GM21717 (cell line): ENCODE data around the gene RNF34.
A peak's percentile ranks its signal among the peaks of the same experiment; 100 is the strongest.
"Not testable (repeated sequence)": the region's sequence is repeated elsewhere in the genome, so short reads cannot be mapped to it uniquely, and the experiment has no call there.

Source experiments
- ATAC-seq: cut with Tn5 transposase; IDR thresholded peaks from one replicate; pipeline ENCODE4 v1.9.1; 2021; ENCODE audit warnings: mild to moderate bottlenecking, moderate library complexity; ENCODE audit not compliant: unreplicated experiment

RNF34 gene, protein sequence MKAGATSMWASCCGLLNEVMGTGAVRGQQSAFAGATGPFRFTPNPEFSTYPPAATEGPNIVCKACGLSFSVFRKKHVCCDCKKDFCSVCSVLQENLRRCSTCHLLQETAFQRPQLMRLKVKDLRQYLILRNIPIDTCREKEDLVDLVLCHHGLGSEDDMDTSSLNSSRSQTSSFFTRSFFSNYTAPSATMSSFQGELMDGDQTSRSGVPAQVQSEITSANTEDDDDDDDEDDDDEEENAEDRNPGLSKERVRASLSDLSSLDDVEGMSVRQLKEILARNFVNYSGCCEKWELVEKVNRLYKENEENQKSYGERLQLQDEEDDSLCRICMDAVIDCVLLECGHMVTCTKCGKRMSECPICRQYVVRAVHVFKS

DNA sequence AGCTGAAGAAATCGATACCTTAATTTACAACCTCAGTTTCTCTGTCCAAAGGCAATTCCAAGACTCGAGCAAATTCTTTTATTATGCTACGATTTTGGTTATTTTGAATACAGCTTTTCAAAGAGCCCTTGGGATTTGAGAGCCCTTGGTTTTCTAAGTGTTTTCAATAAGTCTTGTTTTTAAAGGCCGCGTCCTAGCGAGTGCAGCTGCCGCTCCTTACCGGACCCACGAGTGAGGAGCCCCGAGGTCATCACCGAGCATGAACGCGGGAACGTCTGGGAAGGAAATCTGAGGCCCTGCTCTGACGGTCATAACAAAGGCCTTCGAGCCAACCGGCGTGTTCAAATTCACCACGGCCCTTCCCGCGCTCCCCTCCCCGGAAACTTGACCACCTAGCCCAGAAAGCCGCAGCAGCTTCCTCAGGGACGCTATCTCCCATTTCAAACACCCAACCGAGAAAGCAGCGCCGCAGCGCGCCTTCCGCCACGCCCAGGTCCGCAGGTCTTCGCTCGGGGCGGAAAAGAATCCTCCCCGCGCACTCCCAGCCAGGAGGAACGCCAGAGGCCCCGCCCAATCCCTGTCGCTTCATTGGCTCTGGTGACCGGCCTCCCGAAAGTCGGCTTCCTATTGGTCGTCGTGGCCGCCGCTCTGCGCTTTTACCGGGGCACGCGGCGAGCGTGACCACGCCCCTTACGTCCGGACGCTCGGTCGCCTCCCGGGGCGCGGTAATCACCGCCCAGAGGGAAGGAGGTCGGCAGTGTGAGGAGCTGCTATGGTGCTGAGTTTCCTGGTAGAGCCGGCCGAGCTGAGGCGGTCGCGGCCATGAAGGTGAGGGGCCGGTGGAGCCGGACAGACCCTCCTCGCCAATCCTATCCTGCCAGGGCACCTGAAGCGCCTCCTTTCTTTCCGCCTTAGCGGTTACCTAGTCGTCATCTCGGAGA, at the start of gene RNF34:
RNF34 (plus strand) TSS at position 728 of the 941 bp plus-strand sequence; CDS start at position 823, 95 bp downstream.
- ATAC-seq = peak; percentile 87

GRCh38 chr12:121351820-121352681, 47.9 kb upstream of the RNF34 start, which contains the start of gene ANAPC5:
Gene ANAPC5 (minus strand): TSS chr12:121352411. CDS start chr12:121352340, 71 bp downstream.
- ATAC-seq = peak; percentile 98

GRCh38 chr12:121352682-121353018, 47.3 kb upstream of the RNF34 start:
- peak; percentile 2 for ATAC-seq

- no peak for ATAC-seq
Measured at GRCh38 chr12:121355818-121356217, 44.1 kb upstream of the RNF34 start.

DNA sequence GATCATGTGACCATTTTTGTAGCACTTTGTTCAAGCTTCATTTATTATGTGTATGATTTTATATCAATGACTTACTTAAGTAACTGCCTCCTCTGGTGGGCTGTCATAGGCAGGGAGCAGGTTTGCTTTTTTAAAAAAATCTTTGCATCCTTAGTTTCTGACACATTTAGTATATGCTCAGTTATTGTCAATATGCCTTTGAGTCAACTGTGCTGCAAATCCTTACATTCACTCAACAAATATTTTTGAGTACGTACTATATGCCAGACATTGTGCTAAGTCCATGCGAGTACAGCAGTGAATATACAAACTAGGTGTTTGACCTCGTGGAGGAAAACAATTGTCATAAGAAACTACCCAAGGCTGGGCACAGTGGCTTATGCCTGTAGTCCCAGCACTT, 43.3 kb upstream of the RNF34 start:
- ATAC-seq = no peak

GRCh38 chr12:121357331-121357730, 42.6 kb upstream of the RNF34 start:
- ATAC-seq = no peak

DNA sequence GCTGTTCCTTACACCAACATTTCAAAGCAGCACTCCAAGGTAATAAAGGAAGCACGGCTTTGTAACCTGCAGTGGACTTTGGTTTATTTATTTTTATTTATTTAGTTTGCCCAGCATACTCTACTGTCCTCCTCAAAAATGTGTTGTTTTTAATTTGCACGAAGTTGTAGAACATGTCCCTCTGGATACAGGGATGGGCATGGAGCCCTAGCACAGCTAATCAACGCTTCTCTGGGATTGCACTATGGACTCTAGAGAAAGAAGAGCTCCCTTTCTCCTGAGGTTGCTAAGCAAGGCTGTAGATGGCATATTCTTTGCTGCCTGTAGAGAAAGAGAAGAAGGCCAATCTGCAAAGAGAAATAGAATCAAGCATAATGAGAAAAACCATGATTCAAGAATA, 41.8 kb upstream of the RNF34 start:
- ATAC-seq = no peak

GRCh38 chr12:121364683-121365121, 35.2 kb upstream of the RNF34 start:
- ATAC-seq = no peak

GRCh38 chr12:121365416-121366062, 34.4 kb upstream of the RNF34 start:
- no peak for ATAC-seq

- no peak for ATAC-seq
Measured at GRCh38 chr12:121366063-121366459, 33.9 kb upstream of the RNF34 start.

GRCh38 chr12:121371404-121371803, 28.5 kb upstream of the RNF34 start:
- ATAC-seq = no peak

GRCh38 chr12:121373755-121374154, 26.2 kb upstream of the RNF34 start:
- no peak for ATAC-seq

DNA sequence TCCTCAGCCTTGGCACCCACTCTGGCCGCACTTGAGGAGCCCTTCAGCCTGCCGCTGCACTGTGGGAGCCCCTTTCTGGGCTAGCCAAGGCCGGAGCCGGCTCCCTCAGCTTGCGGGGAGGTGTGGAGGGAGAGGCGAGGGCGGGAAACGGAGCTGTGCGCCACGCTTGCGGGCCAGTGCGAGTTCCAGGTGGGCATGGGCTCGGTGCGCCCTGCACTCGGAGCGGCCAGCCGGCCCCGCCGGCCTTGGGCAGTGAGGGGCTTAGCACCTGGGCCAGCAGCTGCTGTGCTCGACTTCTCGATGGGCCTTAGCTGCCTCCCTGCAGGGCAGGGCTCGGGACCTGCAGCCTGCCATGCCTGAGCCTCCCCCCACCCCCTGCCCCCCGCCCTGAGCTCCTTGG, 25.6 kb upstream of the RNF34 start:
- ATAC-seq = not testable (repeated sequence)

GRCh38 chr12:121374945-121375584, 24.9 kb upstream of the RNF34 start:
- not testable (repeated sequence) for ATAC-seq

DNA sequence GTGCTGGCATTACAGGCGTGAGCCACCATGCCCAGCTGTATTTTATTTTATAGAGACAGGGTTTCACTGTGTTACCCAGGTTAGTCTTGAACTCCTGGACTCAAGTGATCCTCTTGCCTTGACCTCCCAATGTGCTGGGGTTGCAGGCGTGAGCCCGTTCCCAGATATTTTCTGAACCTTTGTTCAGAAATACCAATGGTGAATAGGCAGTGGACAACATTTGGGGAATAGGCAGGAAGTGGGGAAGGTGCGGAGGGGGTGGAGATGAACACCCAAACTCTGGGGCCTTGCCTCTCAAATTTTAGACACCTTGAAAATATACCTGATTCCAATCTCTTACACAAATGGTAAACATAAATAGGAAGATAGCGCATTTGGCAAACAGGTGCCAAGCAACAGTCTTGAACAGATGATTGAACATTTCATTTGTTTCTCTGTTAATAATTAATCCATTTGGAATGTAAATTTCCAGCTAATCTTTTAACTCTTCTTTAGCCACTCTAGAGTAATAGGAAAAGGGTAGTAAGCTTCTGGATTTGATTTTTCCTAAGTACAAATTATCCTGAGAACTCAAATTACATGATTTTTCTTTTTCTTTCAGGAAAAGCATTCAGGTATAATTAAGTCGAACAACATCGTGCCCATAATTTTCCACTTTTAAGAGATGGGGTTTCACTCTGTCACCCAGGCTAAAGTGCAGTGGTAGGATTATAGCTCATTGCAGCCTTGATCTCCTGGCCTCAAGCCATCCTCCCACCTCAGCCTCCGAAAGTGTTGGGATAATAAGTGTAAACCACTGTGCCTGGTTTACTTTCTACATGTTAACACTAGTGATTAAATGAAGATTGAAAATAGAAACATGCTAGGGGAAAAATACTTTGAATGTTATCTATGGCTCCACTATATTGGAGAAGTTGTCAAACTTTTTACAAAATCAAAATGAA, 22.9 kb upstream of the RNF34 start:
- ATAC-seq = no peak

GRCh38 chr12:121378736-121379135, 21.2 kb upstream of the RNF34 start:
- ATAC-seq = no peak

DNA sequence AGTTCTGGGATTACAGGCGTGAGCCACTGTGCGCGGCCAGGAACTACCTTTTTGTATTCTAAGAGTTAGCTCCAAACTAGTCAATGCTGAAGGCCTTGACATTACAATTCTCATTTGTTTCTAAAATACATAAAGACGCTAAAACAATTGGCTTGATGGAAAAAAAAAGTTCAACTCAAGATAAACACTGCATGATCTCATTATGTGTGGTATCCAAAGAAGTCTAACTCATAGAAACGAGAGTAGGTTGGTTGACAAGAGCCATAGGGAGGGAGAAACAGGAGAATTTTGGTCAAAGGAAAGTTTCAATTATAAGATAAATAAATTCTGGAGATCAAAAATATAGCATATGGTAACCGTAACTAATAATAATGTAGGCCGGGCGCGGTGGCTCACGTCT, 20.0 kb upstream of the RNF34 start:
- ATAC-seq = no peak

DNA sequence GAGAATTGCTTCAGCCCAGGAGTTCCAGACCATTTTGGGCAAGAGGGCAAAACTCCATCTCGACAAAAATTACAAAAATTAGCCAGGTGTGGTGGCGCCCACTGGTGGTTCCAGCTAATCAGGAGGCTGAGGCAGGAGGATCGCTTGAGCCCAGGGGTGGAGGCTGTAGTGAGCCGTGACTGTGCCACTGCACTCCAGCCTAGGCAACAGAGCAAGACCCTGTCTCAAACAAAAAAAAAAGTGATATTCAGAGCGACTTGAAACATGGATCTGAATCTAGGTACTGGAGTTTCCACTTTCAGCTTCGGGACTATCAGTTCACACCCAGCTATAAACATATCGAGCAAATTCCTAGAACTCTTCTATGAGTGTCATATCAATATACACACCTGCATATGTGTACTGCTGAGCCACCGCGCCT, 16.3 kb upstream of the RNF34 start:
- ATAC-seq = no peak

GRCh38 chr12:121384891-121385290, 15.0 kb upstream of the RNF34 start:
- not testable (repeated sequence) for ATAC-seq
